Fibroblast of lung (primary cell): ENCODE measurements around the gene NFE2L3.

ENCODE experiments used
- EZH2 ChIP-seq: IDR thresholded peaks from 2 replicates; pipeline ENCODE4 v1.5.1; 2012; ENCODE audit warnings: low read length, control low read depth, mild to moderate bottlenecking; ENCODE audit errors: missing control alignments
- TF ChIP-seq, protein P1 (sequence below), 2 donors: IDR thresholded peaks in 1 of 2; conservative IDR thresholded peaks in 1 of 2; 1 replicate in 1 of 2; 2 replicates in 1 of 2; pipeline ENCODE4 v1.5.1; 2011 to 2012; ENCODE audit warnings: low read length in 2 of 2, control low read depth in 1 of 2, inconsistent platforms in 1 of 2, low read depth in 1 of 2, mild to moderate bottlenecking in 1 of 2

DNA sequence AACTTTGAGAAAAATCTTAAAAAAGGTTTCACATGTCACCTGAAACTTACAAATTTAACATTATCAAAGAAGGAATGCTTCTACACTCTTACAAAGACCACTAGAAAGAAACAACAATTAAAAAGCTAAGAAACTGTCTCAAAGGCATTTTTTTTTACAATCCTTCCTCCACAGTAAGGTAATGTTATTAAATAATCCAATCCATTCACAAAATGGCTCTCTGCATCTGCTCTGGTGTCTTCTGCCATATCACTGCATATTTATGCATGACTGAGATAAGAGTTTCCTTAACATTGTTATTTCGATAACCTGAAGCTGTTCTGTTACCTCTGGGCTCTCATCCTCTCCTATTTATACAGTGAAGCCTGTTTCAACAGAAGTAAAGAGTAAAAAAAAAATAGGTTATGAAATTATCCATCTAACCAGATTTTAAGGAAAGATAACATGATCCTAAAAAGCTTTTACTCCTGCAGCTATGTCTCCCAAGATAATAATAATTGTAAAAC is 40.0 kb downstream of the NFE2L3 start:
- TF ChIP-seq, protein P1, sequence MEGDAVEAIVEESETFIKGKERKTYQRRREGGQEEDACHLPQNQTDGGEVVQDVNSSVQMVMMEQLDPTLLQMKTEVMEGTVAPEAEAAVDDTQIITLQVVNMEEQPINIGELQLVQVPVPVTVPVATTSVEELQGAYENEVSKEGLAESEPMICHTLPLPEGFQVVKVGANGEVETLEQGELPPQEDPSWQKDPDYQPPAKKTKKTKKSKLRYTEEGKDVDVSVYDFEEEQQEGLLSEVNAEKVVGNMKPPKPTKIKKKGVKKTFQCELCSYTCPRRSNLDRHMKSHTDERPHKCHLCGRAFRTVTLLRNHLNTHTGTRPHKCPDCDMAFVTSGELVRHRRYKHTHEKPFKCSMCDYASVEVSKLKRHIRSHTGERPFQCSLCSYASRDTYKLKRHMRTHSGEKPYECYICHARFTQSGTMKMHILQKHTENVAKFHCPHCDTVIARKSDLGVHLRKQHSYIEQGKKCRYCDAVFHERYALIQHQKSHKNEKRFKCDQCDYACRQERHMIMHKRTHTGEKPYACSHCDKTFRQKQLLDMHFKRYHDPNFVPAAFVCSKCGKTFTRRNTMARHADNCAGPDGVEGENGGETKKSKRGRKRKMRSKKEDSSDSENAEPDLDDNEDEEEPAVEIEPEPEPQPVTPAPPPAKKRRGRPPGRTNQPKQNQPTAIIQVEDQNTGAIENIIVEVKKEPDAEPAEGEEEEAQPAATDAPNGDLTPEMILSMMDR (conservative IDR thresholded peaks at IDR 0.05 in 1 of 2, IDR thresholded peaks at IDR 0.05 in 1 of 2; ENCODE audit: low read depth in 1 of 2, low read length in 2 of 2) = no peak
- no peak for TF ChIP-seq EZH2
